NB4 (cell line): ENCODE data around the gene GSTO1.
"Not testable (repeated sequence)": the region's sequence is repeated elsewhere in the genome, so short reads cannot be mapped to it uniquely, and the experiment has no call there.

Experiments
- DNase-seq: peaks from one replicate; pipeline ENCODE4 v3.0.0; 2010; ENCODE audit warnings: low read depth
- H3K4me3 ChIP-seq: one replicate; pipeline ENCODE4 v1.5.1; 2011; ENCODE audit warnings: mild to moderate bottlenecking, low read depth, low read length, moderate library complexity
- CTCF ChIP-seq: IDR thresholded peaks from one replicate; pipeline ENCODE4 v1.5.1; 2012; ENCODE audit warnings: low read depth, low read length
- MYC ChIP-seq: IDR thresholded peaks from 2 replicates; pipeline ENCODE4 v1.6.1; 2011; ENCODE audit warnings: low read depth, low read length
- POLR2A ChIP-seq: IDR thresholded peaks from 2 replicates; pipeline ENCODE4 v1.6.1; 2011; ENCODE audit warnings: mild to moderate bottlenecking; ENCODE audit not compliant: insufficient read length; ENCODE audit errors: extremely low read depth
- TF ChIP-seq, protein P1 (sequence below): IDR thresholded peaks from 2 replicates; pipeline ENCODE4 v1.6.1; 2011; ENCODE audit warnings: low read depth, low read length

GSTO1 gene

DNA sequence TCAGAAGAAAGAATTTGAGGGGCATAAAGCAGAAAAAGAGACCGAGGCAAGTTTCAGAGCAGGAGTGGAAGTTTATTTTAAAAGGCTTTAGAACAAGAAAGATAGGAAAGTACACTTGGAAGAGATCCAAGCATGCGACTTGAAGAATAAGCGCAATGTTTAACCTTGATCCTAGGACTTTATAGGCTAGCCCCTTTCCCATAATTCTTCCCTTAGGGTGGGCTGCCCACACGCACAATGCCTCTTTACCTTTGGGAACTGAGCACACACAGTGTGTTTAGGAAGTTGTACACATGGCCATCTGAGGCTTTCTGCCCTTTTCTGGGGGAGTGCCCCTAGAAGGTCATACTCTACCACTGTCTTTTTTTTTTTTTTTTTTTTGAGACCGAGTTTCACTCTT lies 11.2 kb upstream of the GSTO1 start:
- TF ChIP-seq, protein P1, sequence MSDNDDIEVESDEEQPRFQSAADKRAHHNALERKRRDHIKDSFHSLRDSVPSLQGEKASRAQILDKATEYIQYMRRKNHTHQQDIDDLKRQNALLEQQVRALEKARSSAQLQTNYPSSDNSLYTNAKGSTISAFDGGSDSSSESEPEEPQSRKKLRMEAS: no peak
- no peak for TF ChIP-seq POLR2A
- TF ChIP-seq CTCF: no peak
- TF ChIP-seq MYC: no peak
- no peak for DNase-seq

DNA sequence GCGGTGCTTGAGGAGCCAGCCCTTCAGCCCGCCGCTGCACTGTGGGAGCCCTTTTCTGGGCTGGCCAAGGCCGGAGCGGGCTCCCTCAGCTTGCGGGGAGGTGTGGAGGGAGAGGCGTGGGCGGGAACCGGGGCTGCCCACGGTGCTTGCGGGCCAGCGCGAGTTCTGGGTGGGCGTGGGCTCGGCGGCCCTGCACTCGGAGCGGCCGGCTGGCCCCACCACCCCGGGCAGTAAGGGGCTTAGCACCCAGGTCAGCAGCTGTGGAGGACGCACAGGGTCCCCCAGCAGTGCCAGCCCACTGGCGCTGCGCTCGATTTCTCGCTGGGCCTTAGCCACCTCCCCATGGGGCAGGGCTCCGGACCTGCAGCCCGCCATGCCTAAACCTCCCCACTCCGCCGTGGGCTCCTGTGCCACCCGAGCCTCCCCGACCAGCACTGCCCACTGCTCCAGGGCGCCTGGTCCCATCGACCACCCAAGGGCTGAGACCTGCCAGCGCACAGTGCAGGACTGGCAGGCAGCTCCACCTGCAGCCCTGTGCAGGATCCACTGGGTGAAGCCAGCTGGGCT lies 9.5 kb upstream of the GSTO1 start:
- no peak for DNase-seq
- TF ChIP-seq, protein P1: no peak
- no peak for TF ChIP-seq MYC
- no peak for TF ChIP-seq POLR2A
- no peak for TF ChIP-seq CTCF
- H3K4me3 ChIP-seq: no peak overlapping the region

More for the DNA sequence above, 11.2 kb upstream of the GSTO1 start:
- no peak overlapping the region for H3K4me3 ChIP-seq

GRCh38 chr10:104246976-104247375 lies 7.7 kb upstream of the GSTO1 start:
- H3K4me3 ChIP-seq: no peak overlapping the region
- TF ChIP-seq, protein P1: no peak
- TF ChIP-seq CTCF (no peak), MYC (no peak), POLR2A (no peak)
- DNase-seq: peak; percentile 53

- DNase-seq: peak; percentile 35
- no peak overlapping the region for H3K4me3 ChIP-seq
- TF ChIP-seq POLR2A: no peak
- no peak for TF ChIP-seq CTCF
- no peak for TF ChIP-seq MYC
- TF ChIP-seq, protein P1: no peak
Measured at GRCh38 chr10:104247513-104248146, 7.1 kb upstream of the GSTO1 start.

- DNase-seq, H3K4me3 ChIP-seq: not testable (repeated sequence)
Measured at GRCh38 chr10:104248931-104249330, 5.8 kb upstream of the GSTO1 start.

- DNase-seq: no peak
- H3K4me3 ChIP-seq: no peak overlapping the region
Measured at GRCh38 chr10:104250371-104250770, 4.3 kb upstream of the GSTO1 start.

More at GRCh38 chr10:104250371-104250770, 4.3 kb upstream of the GSTO1 start:
- TF ChIP-seq, protein P1: no peak
- TF ChIP-seq MYC (no peak), CTCF (no peak), POLR2A (no peak)
